OCI-LY3 (cell line): Measurements from ENCODE around the gene FGF3.

Experiments
- H2AFZ ChIP-seq: fragments of 200-600, 300-600 bp; shearing (Covaris generic); 2 replicates; pipeline ENCODE4 v1.6.0; 2014; ENCODE audit warnings: antibody characterized with exemption, low read depth, low read length
- H3K27ac ChIP-seq: fragments of 200-600, 300-600 bp; sonication (generic); 2 replicates; pipeline ENCODE4 v1.5.1; 2014; ENCODE audit warnings: mild to moderate bottlenecking, low read length, moderate library complexity, mixed read lengths
- H3K27me3 ChIP-seq: fragments of 200-600, 300-600 bp; sonication (generic); 2 replicates; pipeline ENCODE4 v1.6.1; 2014; ENCODE audit warnings: low read depth, low read length, mixed read lengths
- H3K36me3 ChIP-seq: fragments of 200-600, 300-600 bp; sonication (generic); replicated peaks from 2 replicates; pipeline ENCODE3; 2014; ENCODE audit warnings: low read depth, low read length, mixed read lengths
- H3K4me1 ChIP-seq: fragments of 300-600, 200-600 bp; sonication (generic); 2 replicates; pipeline ENCODE4 v1.6.1; 2014; ENCODE audit warnings: low read length, mixed read lengths
- H3K4me2 ChIP-seq: fragments of 200-600, 300-600 bp; sonication (generic); 2 replicates; pipeline ENCODE4 v1.6.1; 2014; ENCODE audit warnings: low read length, mixed read lengths
- H3K4me3 ChIP-seq: fragments of 300-600, 200-600 bp; sonication (generic); 2 replicates; pipeline ENCODE4 v1.5.1; 2014; ENCODE audit warnings: antibody characterized with exemption, mild to moderate bottlenecking, low read length, moderate library complexity
- H3K79me2 ChIP-seq: fragments of 300-600, 200-600 bp; shearing (Covaris generic); 2 replicates; pipeline ENCODE4 v1.6.1; 2014; ENCODE audit warnings: mild to moderate bottlenecking, low read length, mixed read lengths
- H3K9ac ChIP-seq: fragments of 300-600, 200-600 bp; shearing (Covaris generic); 2 replicates; pipeline ENCODE4 v1.6.0; 2014; ENCODE audit warnings: mild to moderate bottlenecking, low read length, moderate library complexity
- H3K9me3 ChIP-seq: fragments of 200-600, 300-600 bp; shearing (Covaris generic); 2 replicates; pipeline ENCODE4 v1.6.1; 2014; ENCODE audit warnings: low read length, mixed read lengths; ENCODE audit not compliant: insufficient read depth
- H4K20me1 ChIP-seq: fragments of 200-600, 300-600 bp; sonication (generic); 2 replicates; pipeline ENCODE4 v1.6.1; 2016; ENCODE audit warnings: low read length, mixed read lengths; ENCODE audit not compliant: insufficient read depth
- EZH2phosphoT487 ChIP-seq: fragments of 200-600 bp; shearing (Covaris generic); IDR thresholded peaks from 2 replicates; pipeline ENCODE4 v1.6.1; 2018; ENCODE audit warnings: antibody characterized with exemption, mixed run types, low read depth
- TF ChIP-seq, protein P1 (sequence below): fragments of 200-600, 300-600 bp; sonication (generic); IDR thresholded peaks from 2 replicates; pipeline ENCODE4 v1.5.1; 2014; ENCODE audit warnings: antibody characterized with exemption, low read length, low read depth

The FGF3 gene

DNA sequence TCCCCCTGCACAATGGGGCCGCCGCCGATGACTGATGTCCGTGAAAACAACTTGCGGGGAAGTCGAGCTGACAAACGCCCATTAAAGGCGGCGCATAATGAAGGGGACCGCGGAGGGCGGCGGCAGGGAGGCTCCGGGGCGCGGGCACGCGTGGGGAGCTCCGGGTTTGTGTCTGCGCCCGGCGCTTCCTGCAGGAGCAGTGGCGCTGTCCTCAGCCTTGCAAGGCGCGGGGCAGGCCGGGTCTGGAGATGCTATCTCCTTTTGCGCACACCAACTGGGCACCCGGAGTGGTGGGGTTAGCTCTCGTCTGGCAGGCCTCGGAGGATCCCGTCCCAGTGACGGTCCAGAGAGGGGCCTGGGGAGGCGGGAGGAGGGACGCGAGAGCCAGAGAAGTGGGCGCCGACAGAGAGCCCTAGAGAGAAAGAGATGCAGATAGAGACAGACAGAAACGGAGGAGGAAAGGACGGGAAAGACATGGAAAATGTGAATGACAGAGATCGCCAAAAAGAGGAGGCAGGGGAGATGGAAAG, 390 bp upstream of the FGF3 start:
- Histone ChIP-seq H3K9ac (no peak overlapping the region), H2AFZ (no peak overlapping the region), H3K36me3 (no peaks in the 10 kb centered on the region), H4K20me1 (no peaks in the 10 kb centered on the region), H3K79me2 (no peaks in the 10 kb centered on the region), H3K4me3 (no peak overlapping the region), H3K4me2 (no peak overlapping the region), H3K9me3 (no peaks in the 10 kb centered on the region), H3K27ac (no peak overlapping the region), H3K27me3 (peaks cover 6% of the 10 kb centered on the region), H3K4me1 (no peaks in the 10 kb centered on the region)
- TF ChIP-seq, protein P1, sequence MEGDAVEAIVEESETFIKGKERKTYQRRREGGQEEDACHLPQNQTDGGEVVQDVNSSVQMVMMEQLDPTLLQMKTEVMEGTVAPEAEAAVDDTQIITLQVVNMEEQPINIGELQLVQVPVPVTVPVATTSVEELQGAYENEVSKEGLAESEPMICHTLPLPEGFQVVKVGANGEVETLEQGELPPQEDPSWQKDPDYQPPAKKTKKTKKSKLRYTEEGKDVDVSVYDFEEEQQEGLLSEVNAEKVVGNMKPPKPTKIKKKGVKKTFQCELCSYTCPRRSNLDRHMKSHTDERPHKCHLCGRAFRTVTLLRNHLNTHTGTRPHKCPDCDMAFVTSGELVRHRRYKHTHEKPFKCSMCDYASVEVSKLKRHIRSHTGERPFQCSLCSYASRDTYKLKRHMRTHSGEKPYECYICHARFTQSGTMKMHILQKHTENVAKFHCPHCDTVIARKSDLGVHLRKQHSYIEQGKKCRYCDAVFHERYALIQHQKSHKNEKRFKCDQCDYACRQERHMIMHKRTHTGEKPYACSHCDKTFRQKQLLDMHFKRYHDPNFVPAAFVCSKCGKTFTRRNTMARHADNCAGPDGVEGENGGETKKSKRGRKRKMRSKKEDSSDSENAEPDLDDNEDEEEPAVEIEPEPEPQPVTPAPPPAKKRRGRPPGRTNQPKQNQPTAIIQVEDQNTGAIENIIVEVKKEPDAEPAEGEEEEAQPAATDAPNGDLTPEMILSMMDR, result no peak
- TF ChIP-seq EZH2phosphoT487, result no peak

DNA sequence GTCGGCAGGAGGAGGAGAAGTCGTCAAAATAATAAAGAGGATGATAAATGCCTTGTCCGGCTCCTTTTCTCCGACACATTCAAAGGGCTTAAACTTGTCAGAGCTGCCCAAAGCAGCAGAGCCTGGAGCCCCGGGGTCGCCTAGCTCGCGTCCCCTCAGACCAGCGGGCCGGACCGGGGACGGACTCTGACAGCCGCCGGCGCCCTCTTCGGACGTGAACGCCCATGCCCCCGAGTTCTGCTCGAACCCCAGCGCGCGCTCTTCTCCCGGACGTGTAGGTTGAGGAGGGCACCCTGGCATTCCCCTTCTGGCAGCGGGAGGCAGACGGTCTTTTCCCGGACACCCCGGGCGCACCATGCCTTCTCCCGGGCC, 999 bp downstream of the FGF3 start:
- H3K4me1 ChIP-seq, result no peaks in the 10 kb centered on the region
- TF ChIP-seq, protein P1, result no peak
- TF ChIP-seq EZH2phosphoT487, result no peak
- H3K4me2 ChIP-seq, result no peak overlapping the region
- H3K36me3 ChIP-seq, result no peaks in the 10 kb centered on the region
- no peak overlapping the region for H3K4me3 ChIP-seq
- H3K79me2 ChIP-seq, result no peaks in the 10 kb centered on the region
- H3K9me3 ChIP-seq, result no peaks in the 10 kb centered on the region
- H2AFZ ChIP-seq, result no peak overlapping the region
- H3K27ac ChIP-seq, result no peak overlapping the region
- no peaks in the 10 kb centered on the region for H4K20me1 ChIP-seq
- peaks cover 6% of the 10 kb centered on the region for H3K27me3 ChIP-seq
- no peak overlapping the region for H3K9ac ChIP-seq

DNA sequence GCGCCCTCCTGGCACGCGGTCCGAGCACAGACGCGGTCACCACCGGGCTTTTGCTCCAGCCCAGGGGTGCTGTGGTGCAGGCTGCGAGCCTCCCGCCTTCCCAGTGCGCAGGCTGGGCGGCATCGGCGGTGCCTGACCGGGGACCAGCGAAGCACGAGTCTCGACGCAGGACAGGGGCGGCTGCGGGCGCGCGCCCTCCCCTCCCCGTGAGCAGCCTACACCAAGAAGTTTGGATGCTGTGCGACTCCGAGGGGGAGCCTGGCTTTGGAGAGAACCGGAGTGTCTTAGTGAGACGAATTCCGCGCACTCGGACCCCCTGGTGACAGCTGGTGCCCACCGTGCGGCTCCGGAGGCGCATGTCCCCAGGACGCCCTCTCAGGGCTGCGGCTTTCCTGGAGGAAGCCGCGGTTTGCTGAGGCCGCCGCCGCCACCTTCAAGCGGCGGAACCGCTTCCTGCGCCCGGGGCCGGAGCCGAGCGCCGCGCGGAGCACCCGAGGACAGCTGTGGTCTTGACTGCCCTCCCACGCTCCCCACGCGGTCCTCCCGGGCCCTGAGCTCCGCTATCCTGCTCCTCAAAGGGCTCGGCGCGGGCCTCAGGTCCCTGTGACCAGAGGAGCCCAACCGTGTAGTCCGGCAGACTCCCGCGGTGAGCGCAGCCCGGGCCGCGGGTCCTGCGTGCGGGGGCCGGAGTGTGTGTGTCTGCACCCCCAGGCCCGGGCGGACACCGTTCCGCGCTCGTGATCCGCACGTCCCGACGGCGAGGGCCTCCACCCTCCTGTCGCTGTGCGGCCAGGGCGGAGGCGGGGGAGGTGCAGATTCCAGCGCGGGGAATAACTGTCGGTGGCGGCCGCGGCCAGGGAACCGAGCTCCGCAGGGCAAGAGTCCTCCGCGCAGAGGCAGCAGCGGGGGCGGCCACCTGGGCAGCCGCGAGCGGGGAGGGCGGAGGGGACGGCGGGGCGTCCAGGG, 1.7 kb downstream of the FGF3 start:
- H3K36me3 ChIP-seq, result no peaks in the 10 kb centered on the region
- no peak overlapping the region for H3K9ac ChIP-seq
- no peaks in the 10 kb centered on the region for H3K4me1 ChIP-seq
- H3K4me3 ChIP-seq, result no peak overlapping the region
- H3K9me3 ChIP-seq, result no peaks in the 10 kb centered on the region
- H3K79me2 ChIP-seq, result no peaks in the 10 kb centered on the region
- H3K4me2 ChIP-seq, result no peak overlapping the region
- no peak overlapping the region for H2AFZ ChIP-seq
- H3K27me3 ChIP-seq, result peaks cover under 1% of the 10 kb centered on the region; the same call in 1 of the 2 replicates
- no peaks in the 10 kb centered on the region for H4K20me1 ChIP-seq
- H3K27ac ChIP-seq, result no peak overlapping the region
- TF ChIP-seq, protein P1, result no peak
- TF ChIP-seq EZH2phosphoT487, result no peak

DNA sequence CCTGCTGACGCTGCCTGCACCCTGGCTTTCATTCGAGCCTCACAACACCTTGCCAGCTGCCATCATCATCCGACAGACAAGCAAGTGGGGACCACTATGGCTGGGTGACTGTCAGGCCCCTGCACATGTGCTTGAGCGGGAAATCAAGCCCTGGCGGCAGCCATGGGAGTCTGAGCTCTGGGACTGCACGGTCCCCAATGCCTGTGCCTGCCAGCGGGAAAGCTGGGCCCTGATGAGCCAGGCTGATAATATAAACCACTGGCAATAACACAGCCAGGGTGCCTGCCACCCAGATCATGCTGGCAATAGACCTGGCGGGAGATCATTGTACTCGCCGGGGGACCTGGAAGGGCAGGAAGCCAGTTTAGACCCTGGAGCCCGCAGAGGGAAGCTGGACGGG, 2.5 kb downstream of the FGF3 start:
- no peaks in the 10 kb centered on the region for H4K20me1 ChIP-seq
- H3K4me3 ChIP-seq, result no peak overlapping the region
- H3K9me3 ChIP-seq, result no peaks in the 10 kb centered on the region
- no peak for TF ChIP-seq EZH2phosphoT487
- TF ChIP-seq, protein P1, result no peak
- no peak overlapping the region for H3K4me2 ChIP-seq
- no peaks in the 10 kb centered on the region for H3K36me3 ChIP-seq
- no peaks in the 10 kb centered on the region for H3K79me2 ChIP-seq
- no peak overlapping the region for H3K27ac ChIP-seq
- no peaks in the 10 kb centered on the region for H3K4me1 ChIP-seq
- H3K27me3 ChIP-seq, result no peaks in the 10 kb centered on the region
- no peak overlapping the region for H2AFZ ChIP-seq
- H3K9ac ChIP-seq, result no peak overlapping the region
